Measurements from ENCODE around the gene CROCC2. TPM values are rescaled to one million over a fixed set of nuclear protein-coding genes. Genes with fewer than 3 reads are reported as not detected.
A peak's percentile ranks its signal among the peaks of the same experiment; 100 is the strongest.

CROCC2 gene
- total RNA-seq, 1 donor from 2014 or later: not detected

DNA sequence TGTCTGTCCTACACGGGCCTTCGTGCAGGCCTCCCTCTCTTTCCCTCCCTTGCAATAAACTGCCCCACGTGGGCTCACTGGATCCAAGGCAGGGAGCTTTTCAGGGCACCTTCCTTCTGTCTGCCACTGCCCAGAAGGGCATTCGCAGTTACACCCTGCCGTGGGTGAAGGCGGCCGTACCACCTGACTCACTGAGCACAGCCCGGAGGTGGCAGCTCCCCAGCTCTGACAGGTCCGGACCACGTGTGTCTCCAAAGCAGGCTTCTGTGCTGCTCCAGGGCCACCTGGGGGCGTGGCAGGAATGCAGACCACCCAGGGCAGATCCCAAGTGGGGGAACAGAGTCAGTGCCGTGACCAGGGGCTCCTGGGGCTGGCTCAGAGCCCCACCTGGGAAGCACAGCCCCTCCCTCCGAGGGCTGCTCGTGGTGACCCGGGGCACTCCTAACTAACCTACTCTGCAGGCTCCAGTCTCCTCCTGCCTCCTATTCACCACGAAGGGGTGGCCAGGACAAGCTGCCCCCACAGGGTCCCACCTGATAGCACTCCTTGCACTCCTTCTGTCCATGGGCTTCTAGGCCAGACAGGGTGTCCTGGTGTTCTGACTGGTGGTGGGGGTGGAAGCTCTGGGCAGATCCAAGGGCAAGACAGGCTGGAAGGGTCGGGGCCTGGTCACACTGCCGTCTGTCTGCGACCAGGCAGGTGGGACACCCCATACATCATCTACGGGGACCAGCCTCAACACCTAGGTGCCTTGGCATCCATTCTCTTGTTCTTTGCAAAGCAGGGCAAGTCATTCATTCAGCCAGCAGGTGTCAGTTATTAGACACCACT lies 102.0 kb downstream of the CROCC2 start:
- intact Hi-C loops (cut with micrococcal nuclease): no loop called here
- H3K27ac ChIP-seq (replicated peaks): peak overlapping the region; percentile 44
- H3K9me3 ChIP-seq (replicated peaks): peaks cover 28% of the 10 kb centered on the region
- H3K36me3 ChIP-seq: peaks cover 25% of the 10 kb centered on the region
- H3K4me3 ChIP-seq: no peak overlapping the region
- H3K27me3 ChIP-seq (ENCODE audit: low read depth): no peaks in the 10 kb centered on the region
- H3K4me1 ChIP-seq: peaks cover 38% of the 10 kb centered on the region
- DNase-seq: peak; percentile 59
- TF ChIP-seq, protein P1, sequence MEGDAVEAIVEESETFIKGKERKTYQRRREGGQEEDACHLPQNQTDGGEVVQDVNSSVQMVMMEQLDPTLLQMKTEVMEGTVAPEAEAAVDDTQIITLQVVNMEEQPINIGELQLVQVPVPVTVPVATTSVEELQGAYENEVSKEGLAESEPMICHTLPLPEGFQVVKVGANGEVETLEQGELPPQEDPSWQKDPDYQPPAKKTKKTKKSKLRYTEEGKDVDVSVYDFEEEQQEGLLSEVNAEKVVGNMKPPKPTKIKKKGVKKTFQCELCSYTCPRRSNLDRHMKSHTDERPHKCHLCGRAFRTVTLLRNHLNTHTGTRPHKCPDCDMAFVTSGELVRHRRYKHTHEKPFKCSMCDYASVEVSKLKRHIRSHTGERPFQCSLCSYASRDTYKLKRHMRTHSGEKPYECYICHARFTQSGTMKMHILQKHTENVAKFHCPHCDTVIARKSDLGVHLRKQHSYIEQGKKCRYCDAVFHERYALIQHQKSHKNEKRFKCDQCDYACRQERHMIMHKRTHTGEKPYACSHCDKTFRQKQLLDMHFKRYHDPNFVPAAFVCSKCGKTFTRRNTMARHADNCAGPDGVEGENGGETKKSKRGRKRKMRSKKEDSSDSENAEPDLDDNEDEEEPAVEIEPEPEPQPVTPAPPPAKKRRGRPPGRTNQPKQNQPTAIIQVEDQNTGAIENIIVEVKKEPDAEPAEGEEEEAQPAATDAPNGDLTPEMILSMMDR (IDR thresholded peaks at IDR 0.05; ENCODE audit: borderline replicate concordance): no peak

DNA sequence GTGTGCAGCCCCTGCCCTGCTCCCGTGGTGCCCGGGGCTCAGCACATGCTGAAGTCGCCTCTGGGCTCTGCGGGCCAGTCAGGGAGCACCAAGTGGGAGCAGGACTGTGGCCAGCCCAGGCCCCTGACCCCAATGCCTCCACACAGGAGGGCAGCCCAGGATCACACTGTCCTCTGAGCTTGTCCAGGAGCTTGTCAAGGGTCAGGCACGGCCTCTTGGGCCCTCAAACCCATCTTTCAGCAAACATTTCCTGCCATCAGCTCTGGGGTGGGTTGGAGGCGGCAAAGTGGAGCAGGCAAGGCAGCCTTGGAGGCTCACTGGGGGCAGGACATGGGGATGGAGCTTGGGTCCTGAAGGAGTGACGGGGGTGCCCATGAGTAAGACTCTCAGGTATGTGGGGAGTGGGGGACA lies 102.6 kb downstream of the CROCC2 start:
- H3K4me1 ChIP-seq: peaks cover 38% of the 10 kb centered on the region
- H3K36me3 ChIP-seq: peaks cover 18% of the 10 kb centered on the region
- no peak for DNase-seq
- H3K4me3 ChIP-seq: no peak overlapping the region
- intact Hi-C loops (cut with micrococcal nuclease): no loop called here
- H3K27me3 ChIP-seq (ENCODE audit: low read depth): no peaks in the 10 kb centered on the region
- H3K27ac ChIP-seq (replicated peaks): peak overlapping the region; percentile 78
- peaks cover 22% of the 10 kb centered on the region for H3K9me3 ChIP-seq (replicated peaks)
- TF ChIP-seq, protein P1 (IDR thresholded peaks at IDR 0.05; ENCODE audit: borderline replicate concordance): no peak

- Histone ChIP-seq H3K36me3 (peaks cover 14% of the 10 kb centered on the region), H3K4me1 (peaks cover 38% of the 10 kb centered on the region), H3K27ac (replicated peaks) (peak overlapping the region; percentile 78), H3K4me3 (peak overlapping the region; percentile 53), H3K9me3 (replicated peaks) (peaks cover 17% of the 10 kb centered on the region), H3K27me3 (ENCODE audit: low read depth) (no peaks in the 10 kb centered on the region)
- intact Hi-C loops (cut with micrococcal nuclease): no loop called here
- DNase-seq: no peak
- TF ChIP-seq, protein P1 (IDR thresholded peaks at IDR 0.05; ENCODE audit: borderline replicate concordance): no peak
Measured at GRCh38 chr2:241009191-241009590, 103.1 kb downstream of the CROCC2 start.

DNA sequence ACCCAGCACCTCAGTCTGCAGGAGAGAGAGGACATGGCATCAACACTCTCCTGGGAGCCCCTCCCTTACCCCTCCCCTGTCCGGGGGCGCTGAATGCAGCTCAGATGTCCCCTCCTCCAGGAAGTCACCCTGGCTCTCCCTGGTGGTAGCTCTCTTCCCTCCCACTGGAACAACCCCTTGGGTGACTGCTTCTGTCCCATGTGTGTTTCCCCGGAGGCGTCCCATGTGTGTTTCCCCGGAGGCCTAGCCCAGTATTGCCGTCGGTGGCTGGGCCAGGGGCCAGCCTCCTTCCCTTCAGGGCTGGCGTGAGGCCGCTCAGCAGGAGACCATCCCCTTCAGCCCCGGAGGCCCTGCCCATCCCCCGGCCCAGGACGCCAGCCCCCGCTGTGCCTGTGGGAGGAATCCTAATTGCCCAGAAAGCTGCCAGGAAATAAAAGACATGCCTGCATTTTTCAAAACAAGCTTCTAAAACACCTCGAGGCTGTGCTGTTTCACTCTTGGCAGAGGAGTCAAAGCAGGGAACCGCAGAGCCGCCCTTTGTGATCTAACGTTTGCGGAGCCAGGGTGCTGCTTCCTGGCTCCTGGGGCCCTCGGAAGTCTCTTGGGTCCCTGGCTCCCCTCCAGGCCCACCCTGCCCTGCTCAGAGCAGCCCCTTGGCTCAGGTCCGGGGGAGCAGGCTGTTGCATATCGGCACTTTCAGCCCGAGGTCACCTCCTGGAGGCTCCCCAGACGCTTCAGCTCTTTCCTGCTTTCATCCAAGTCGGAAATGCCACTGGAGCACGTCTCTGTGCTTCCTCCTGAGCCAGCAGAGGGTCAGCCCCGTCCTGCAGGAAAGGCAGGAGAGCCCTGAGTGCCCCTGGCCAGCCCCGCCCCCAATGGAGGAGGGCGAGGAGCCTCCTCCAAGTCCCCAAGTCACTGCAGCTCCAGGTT lies 103.7 kb downstream of the CROCC2 start:
- Histone ChIP-seq H3K36me3 (peaks cover 7% of the 10 kb centered on the region), H3K4me3 (peak overlapping the region; percentile 53), H3K4me1 (peaks cover 38% of the 10 kb centered on the region), H3K9me3 (replicated peaks) (peaks cover 11% of the 10 kb centered on the region), H3K27me3 (ENCODE audit: low read depth) (no peaks in the 10 kb centered on the region), H3K27ac (replicated peaks) (peak overlapping the region; percentile 78)
- DNase-seq: no peak
- TF ChIP-seq, protein P1 (IDR thresholded peaks at IDR 0.05; ENCODE audit: borderline replicate concordance): no peak
- intact Hi-C loops (cut with micrococcal nuclease): no loop called here

- TF ChIP-seq, protein P1 (IDR thresholded peaks at IDR 0.05; ENCODE audit: borderline replicate concordance): no peak
- intact Hi-C loops (cut with micrococcal nuclease): no loop called here
- peak overlapping the region; percentile 53 for H3K4me3 ChIP-seq
- peaks cover 2% of the 10 kb centered on the region for H3K9me3 ChIP-seq (replicated peaks)
- no peak for DNase-seq
- peaks cover 38% of the 10 kb centered on the region for H3K4me1 ChIP-seq
- H3K36me3 ChIP-seq: no peaks in the 10 kb centered on the region
- H3K27ac ChIP-seq (replicated peaks): peak overlapping the region; percentile 78
- H3K27me3 ChIP-seq (ENCODE audit: low read depth): no peaks in the 10 kb centered on the region
Measured at GRCh38 chr2:241010531-241011295, 104.6 kb downstream of the CROCC2 start.
